GM18873 (cell line): ENCODE results near the gene IDI2.
A peak's percentile ranks its signal among the peaks of the same experiment; 100 is the strongest.
"Not testable (repeated sequence)": the region's sequence is repeated elsewhere in the genome, so short reads cannot be mapped to it uniquely, and the experiment has no call there.

Experiments
- ATAC-seq: cut with Tn5 transposase; IDR thresholded peaks from one replicate; pipeline ENCODE4 v1.9.1; 2021; ENCODE audit warnings: mild to moderate bottlenecking, moderate library complexity, moderate number of reproducible peaks; ENCODE audit not compliant: unreplicated experiment, low FRiP score

Gene IDI2

GRCh38 chr10:1025683-1026082, at the start of gene IDI2:
TSS of gene IDI2 (minus strand) at chr10:1025859. CDS start at chr10:1024723, 1,136 bp downstream.
- ATAC-seq: no peak

- no peak for ATAC-seq
These were observed 49.2 kb upstream of the IDI2 start for GRCh38 chr10:1074748-1075308.

- no peak for ATAC-seq
These were observed 48.5 kb upstream of the IDI2 start for GRCh38 chr10:1074052-1074747.

- no peak for ATAC-seq
These were observed 45.3 kb upstream of the IDI2 start for GRCh38 chr10:1070919-1071318.

GRCh38 chr10:1068380-1069361, 43.0 kb upstream of the IDI2 start:
- no peak for ATAC-seq

- ATAC-seq: not testable (repeated sequence)
These were observed 41.1 kb upstream of the IDI2 start for GRCh38 chr10:1066734-1067133.

GRCh38 chr10:1064964-1065247, 39.2 kb upstream of the IDI2 start:
- no peak for ATAC-seq

GRCh38 chr10:1063232-1063865, 37.7 kb upstream of the IDI2 start:
- ATAC-seq: no peak

GRCh38 chr10:1061930-1062774, 36.5 kb upstream of the IDI2 start:
- ATAC-seq: no peak

GRCh38 chr10:1059902-1060301, 34.2 kb upstream of the IDI2 start:
- no peak for ATAC-seq

GRCh38 chr10:1058017-1058416, 32.4 kb upstream of the IDI2 start:
- ATAC-seq: no peak

- ATAC-seq: no peak
These were observed 31.5 kb upstream of the IDI2 start for GRCh38 chr10:1057106-1057657.

- ATAC-seq: peak; percentile 82
These were observed 30.9 kb upstream of the IDI2 start, which contains the start of gene WDR37 for GRCh38 chr10:1056326-1057105. TSS of gene WDR37 (plus strand) at chr10:1056385. CDS start at chr10:1072156, 15,771 bp downstream.

GRCh38 chr10:1054684-1055083, 29.0 kb upstream of the IDI2 start:
- no peak for ATAC-seq

- ATAC-seq: no peak
These were observed 24.9 kb upstream of the IDI2 start for GRCh38 chr10:1050554-1050953.

- ATAC-seq: no peak
These were observed 24.5 kb upstream of the IDI2 start for GRCh38 chr10:1050145-1050544.

GRCh38 chr10:1049425-1049958, 23.8 kb upstream of the IDI2 start:
- ATAC-seq: no peak

- peak; percentile 86 for ATAC-seq
These were observed 23.2 kb upstream of the IDI2 start, which contains the start of gene IDI1 for GRCh38 chr10:1048732-1049424. TSS of gene IDI1 (minus strand) at chr10:1049119. CDS start at chr10:1049003, 116 bp downstream.
